MCF 10A (cell line): ENCODE measurements around the gene NAA80. TPM values are rescaled to one million over a fixed set of nuclear protein-coding genes. Genes with fewer than 3 reads are reported as not detected.

ENCODE experiments used
- BruUV-seq: library from RNA; stranded (reverse); fragments of 400-500 nt; replicated peaks from 2 replicates; lab custom pipeline; 2021; lab: Mats Ljungman, UMichigan
- CTCF ChIA-PET: fragments of 300-600 bp; sonication (Branson Sonifier 250); formaldehyde crosslinking; extraction: SDS; loops from one replicate; lab custom pipeline; 2021; ENCODE audit warnings: antibody characterized with exemption, inconsistent platforms; lab: Yijun Ruan, JAX
- POLR2A ChIA-PET: fragments of 300-600, 350-650 bp; sonication (Branson Sonifier 250); formaldehyde crosslinking; extraction: SDS; loops from one replicate; lab custom pipeline; 2020; ENCODE audit warnings: antibody characterized with exemption, inconsistent platforms; lab: Yijun Ruan, JAX
- DNase-seq: peaks from one replicate; pipeline ENCODE4 v3.0.0-alpha.2; 2018; ENCODE audit not compliant: unreplicated experiment
- H3K27ac Mint-ChIP-seq: one replicate; pipeline ENCODE4 v1.8.0; 2022; ENCODE audit warnings: mild to moderate bottlenecking, low read depth, mixed read lengths; ENCODE audit not compliant: unreplicated experiment
- H3K27me3 Mint-ChIP-seq: one replicate; pipeline ENCODE4 v1.8.0; 2022; ENCODE audit warnings: mixed read lengths; ENCODE audit not compliant: insufficient read depth, unreplicated experiment
- H3K36me3 Mint-ChIP-seq: one replicate; pipeline ENCODE4 v1.8.0; 2022; ENCODE audit warnings: mild to moderate bottlenecking, moderate library complexity, mixed read lengths; ENCODE audit not compliant: insufficient read depth, unreplicated experiment
- H3K4me1 Mint-ChIP-seq: one replicate; pipeline ENCODE4 v1.8.0; 2022; ENCODE audit warnings: mixed read lengths; ENCODE audit not compliant: insufficient read depth, unreplicated experiment
- H3K4me3 Mint-ChIP-seq: one replicate; pipeline ENCODE4 v1.8.0; 2022; ENCODE audit warnings: mild to moderate bottlenecking, moderate library complexity, mixed read lengths; ENCODE audit not compliant: unreplicated experiment
- H3K9me3 Mint-ChIP-seq: one replicate; pipeline ENCODE4 v1.8.0; 2022; ENCODE audit warnings: mixed read lengths; ENCODE audit not compliant: unreplicated experiment
- CTCF ChIP-seq: fragments of 200-600 bp; IDR thresholded peaks from one replicate; pipeline ENCODE4 v1.8.0; 2022; ENCODE audit warnings: antibody characterized with exemption, mild to moderate bottlenecking; ENCODE audit not compliant: unreplicated experiment
- intact Hi-C: fragments of 100-400 bp; cut with micrococcal nuclease; formaldehyde crosslinking; loops from 2 replicates; pipeline ENCODE4 v1.14.1; 2022
- total RNA-seq: library from RNA; stranded (reverse); gene quantifications from 2 replicates; pipeline ENCODE4 v1.2.3, GENCODE V29; 2022

The NAA80 gene
- total RNA-seq, 1 experiment from 2014 or later: 12.4 TPM

- Mint-ChIP-seq H3K4me3 (peak overlapping the region; percentile 25), H3K36me3 (peaks cover 5% of the 10 kb centered on the region), H3K27ac (peak overlapping the region; percentile 35), H3K27me3 (no peaks in the 10 kb centered on the region), H3K4me1 (peaks cover 48% of the 10 kb centered on the region), H3K9me3 (no peaks in the 10 kb centered on the region)
- intact Hi-C loops: loop anchor here (5.0 kb wide), 1 partner anchor 148 kb away; no protein-coding TSS in a partner anchor
- TF ChIP-seq CTCF: no peak
- ChIA-PET CTCF (interaction anchor here (0.6 to 5.0 kb wide), 12 partner anchors 10 to 149 kb away, joined by 3 to 50 read pairs (median 6); no protein-coding TSS in a partner anchor), POLR2A (interaction anchor here (0.5 to 3.9 kb wide), 10 partner anchors 10 to 1697 kb away, joined by 3 to 16 read pairs (median 4); partner anchors contain the start of gene TUSC2)
- DNase-seq: peak; percentile 62
- BruUV-seq: no TSS peak
These were observed 29.2 kb downstream of the NAA80 start for GRCh38 chr3:50269977-50270413.

GRCh38 chr3:50269460-50269859 lies 29.7 kb downstream of the NAA80 start:
- Mint-ChIP-seq H3K4me3 (peak overlapping the region; percentile 34), H3K4me1 (peaks cover 44% of the 10 kb centered on the region), H3K27me3 (no peaks in the 10 kb centered on the region), H3K36me3 (peaks cover 5% of the 10 kb centered on the region), H3K9me3 (no peaks in the 10 kb centered on the region), H3K27ac (no peak overlapping the region)
- DNase-seq: no peak
- POLR2A ChIA-PET: interaction anchor here (0.6 to 3.9 kb wide), 9 partner anchors 9 to 1697 kb away, joined by 3 to 16 read pairs (median 4); partner anchors contain the start of gene TUSC2
- BruUV-seq: no TSS peak
- intact Hi-C loops: no loop called here
- CTCF ChIA-PET: interaction anchor here (0.6 to 5.0 kb wide), 12 partner anchors 9 to 157 kb away, joined by 3 to 50 read pairs (median 5); no protein-coding TSS in a partner anchor
- TF ChIP-seq CTCF: no peak

GRCh38 chr3:50268703-50269451 lies 30.3 kb downstream of the NAA80 start, which contains the start of gene SEMA3B:
SEMA3B (plus strand) TSS chr3:50269147; CDS start chr3:50269241, 94 bp downstream.
- TF ChIP-seq CTCF: no peak
- H3K27ac Mint-ChIP-seq: peak within 1 kb of the TSS; percentile 35
- ChIA-PET POLR2A (interaction anchor here (0.8 to 3.9 kb wide), 6 partner anchors 9 to 59 kb away, joined by 3 to 16 read pairs (median 4); partner anchors contain the start of gene TUSC2), CTCF (interaction anchor here (0.6 to 5.0 kb wide), 10 partner anchors 9 to 157 kb away, joined by 3 to 50 read pairs (median 6); no protein-coding TSS in a partner anchor)
- no peaks in the 10 kb centered on the region for H3K9me3 Mint-ChIP-seq
- H3K4me3 Mint-ChIP-seq: peak within 1 kb of the TSS; percentile 34
- intact Hi-C loops: no loop called here
- peak; percentile 59 for DNase-seq
- BruUV-seq: no TSS peak
- H3K4me1 Mint-ChIP-seq: peaks cover 39% of the 10 kb centered on the region
- H3K27me3 Mint-ChIP-seq: no peaks in the 10 kb centered on the region
- H3K36me3 Mint-ChIP-seq: peaks cover 5% of the 10 kb centered on the region

- no peak for DNase-seq
- no peak for TF ChIP-seq CTCF
- CTCF ChIA-PET: interaction anchor here (0.6 to 4.7 kb wide), 3 partner anchors 22 to 179 kb away, joined by 3 to 19 read pairs (median 8); no protein-coding TSS in a partner anchor
- intact Hi-C loops: no loop called here
- Mint-ChIP-seq H3K27ac (no peak overlapping the region), H3K27me3 (no peaks in the 10 kb centered on the region), H3K4me3 (peak overlapping the region; percentile 34), H3K4me1 (peaks cover 39% of the 10 kb centered on the region), H3K9me3 (no peaks in the 10 kb centered on the region), H3K36me3 (peaks cover 5% of the 10 kb centered on the region)
- POLR2A ChIA-PET: no interaction called here
- no TSS peak for BruUV-seq
These were observed 30.9 kb downstream of the NAA80 start for GRCh38 chr3:50268276-50268675.
